Liver (tissue), 9 donors: Measurements from ENCODE around the gene GPANK1. TPM values are rescaled to one million over a fixed set of nuclear protein-coding genes. Genes with fewer than 3 reads are reported as not detected.
A peak's percentile ranks its signal among the peaks of the same experiment; 100 is the strongest.

ENCODE experiments used
- DNase-seq: peaks from one replicate; pipeline ENCODE4 v3.0.0-alpha.2; 2017; ENCODE audit warnings: low spot score
- H3K27ac ChIP-seq, 2 donors: one replicate each; pipeline ENCODE4 v1.7.0; 2013; ENCODE audit warnings: inconsistent platforms in 2 of 2, low read length in 2 of 2, control low read depth in 1 of 2, low read depth in 1 of 2, mild to moderate bottlenecking in 1 of 2
- H3K27me3 ChIP-seq, 4 donors: one replicate each; pipeline versions ENCODE4 v1.6.1 to v1.7.0; 2013; ENCODE audit warnings: low read length in 3 of 4, inconsistent platforms in 1 of 4, mild to moderate bottlenecking in 1 of 4, moderate library complexity in 1 of 4; ENCODE audit not compliant: control insufficient read depth in 4 of 4, insufficient read depth in 4 of 4
- H3K36me3 ChIP-seq, 4 donors: one replicate each; pipeline versions ENCODE4 v1.6.1 to v1.7.0; 2013; ENCODE audit warnings: low read length in 3 of 4, mild to moderate bottlenecking in 3 of 4, low read depth in 1 of 4, moderate library complexity in 1 of 4; ENCODE audit not compliant: control insufficient read depth in 4 of 4, insufficient read depth in 3 of 4
- H3K4me1 ChIP-seq, 4 donors: one replicate each; pipeline versions ENCODE4 v1.6.1 to v1.7.0; 2013; ENCODE audit warnings: low read length in 3 of 4, mild to moderate bottlenecking in 3 of 4, moderate library complexity in 1 of 4; ENCODE audit not compliant: control insufficient read depth in 4 of 4, insufficient read depth in 4 of 4
- H3K4me3 ChIP-seq, 3 donors: one replicate each; pipeline versions ENCODE4 v1.6.1 to v1.7.0; 2013; ENCODE audit warnings: low read length in 3 of 3, control low read depth in 1 of 3, low read depth in 1 of 3, mild to moderate bottlenecking in 1 of 3
- H3K9ac ChIP-seq, 2 donors: one replicate each; pipeline ENCODE4 v1.7.0; 2013; ENCODE audit warnings: low read length in 2 of 2, mild to moderate bottlenecking in 2 of 2, moderate library complexity in 2 of 2, control low read depth in 1 of 2, low read depth in 1 of 2
- H3K9me3 ChIP-seq, 4 donors: one replicate each; pipeline versions ENCODE4 v1.6.1 to v1.7.0; 2013; ENCODE audit warnings: low read length in 3 of 4; ENCODE audit not compliant: control insufficient read depth in 4 of 4
- EGR1 ChIP-seq, 2 donors: IDR thresholded peaks; 2 replicates each; pipeline ENCODE4 v1.6.1; 2016 to 2018; ENCODE audit warnings: antibody characterized with exemption in 2 of 2, low read depth in 2 of 2
- FOXA1 ChIP-seq: IDR thresholded peaks from 2 replicates; pipeline ENCODE4 v1.6.1; 2016; ENCODE audit warnings: antibody characterized with exemption
- FOXA2 ChIP-seq: IDR thresholded peaks from 2 replicates; pipeline ENCODE4 v1.6.1; 2016; ENCODE audit warnings: antibody characterized with exemption
- GABPA ChIP-seq, 2 donors: IDR thresholded peaks in 1 of 2; conservative IDR thresholded peaks in 1 of 2; 2 replicates each; pipeline ENCODE4 v1.6.1; 2016; ENCODE audit warnings: antibody characterized with exemption in 2 of 2, mild to moderate bottlenecking in 1 of 2, moderate library complexity in 1 of 2
- HNF4A ChIP-seq, 2 donors: conservative IDR thresholded peaks; 2 replicates each; pipeline ENCODE4 v1.6.1; 2016; ENCODE audit warnings: antibody characterized with exemption in 2 of 2, mild to moderate bottlenecking in 2 of 2
- HNF4G ChIP-seq: IDR thresholded peaks from 2 replicates; pipeline ENCODE4 v1.6.1; 2016; ENCODE audit warnings: antibody characterized with exemption
- JUND ChIP-seq, 2 donors: IDR thresholded peaks; 2 replicates each; pipeline ENCODE4 v1.6.1; 2016; ENCODE audit warnings: antibody characterized with exemption in 2 of 2
- NR2F2 ChIP-seq: IDR thresholded peaks from 2 replicates; pipeline ENCODE4 v1.6.1; 2016; ENCODE audit warnings: antibody characterized with exemption
- RAD21 ChIP-seq, 2 donors: IDR thresholded peaks; 2 replicates each; pipeline ENCODE4 v1.6.1; 2016; ENCODE audit warnings: antibody characterized with exemption in 2 of 2, mild to moderate bottlenecking in 2 of 2
- RXRA ChIP-seq, 2 donors: IDR thresholded peaks; 2 replicates each; pipeline ENCODE4 v1.6.1; 2017 to 2018; ENCODE audit warnings: antibody characterized with exemption in 2 of 2, mild to moderate bottlenecking in 1 of 2
- SP1 ChIP-seq: IDR thresholded peaks from 2 replicates; pipeline ENCODE4 v1.6.1; 2018; ENCODE audit warnings: antibody characterized with exemption, mild to moderate bottlenecking
- TAF1 ChIP-seq: conservative IDR thresholded peaks from 2 replicates; pipeline ENCODE4 v1.6.1; 2016; ENCODE audit warnings: antibody characterized with exemption, mild to moderate bottlenecking
- YY1 ChIP-seq: IDR thresholded peaks from 2 replicates; pipeline ENCODE4 v1.6.1; 2016; ENCODE audit warnings: antibody characterized with exemption, mild to moderate bottlenecking
- WGBS: extraction: QIAGEN DNeasy Blood & Tissue Kit; methylation state at CpG from one replicate; pipeline ENCODE4 v1.1.7; 2013; 5-methylcytosine and 5-hydroxymethylcytosine counted together
- polyA plus RNA-seq, 2 donors: library from polyadenylated mRNA; stranded (reverse) in 1 of 2; unstranded in 1 of 2; fragments of 200-250 nt in 1 of 2; fragments of >200 nt in 1 of 2; fragmentation: Nextera tagmentation in 1 of 2; extraction: Ambion mirVana in 1 of 2; gene quantifications; one replicate each; pipeline versions ENCODE4 v1.2.1 to v1.2.3, GENCODE V29; 2013 to 2015
- total RNA-seq, 2 donors: library from RNA; depleted of rRNA; stranded (reverse); fragments of >200 nt; gene quantifications; one replicate each; pipeline ENCODE4 v1.2.3, GENCODE V29; 2014
- TF ChIP-seq, protein P1 (sequence below): IDR thresholded peaks from 2 replicates; pipeline ENCODE4 v1.6.1; 2016; ENCODE audit warnings: antibody characterized with exemption, mild to moderate bottlenecking
- TF ChIP-seq, protein P2 (sequence below): IDR thresholded peaks from 2 replicates; pipeline ENCODE4 v1.6.1; 2016; ENCODE audit warnings: antibody characterized with exemption
- TF ChIP-seq, protein P3 (sequence below): fragments of 150-350 bp; IDR thresholded peaks from 2 replicates; pipeline ENCODE4 v1.5.1; 2017; ENCODE audit warnings: improper control_type of control experiment, low read depth, low read length; ENCODE audit not compliant: missing input control
- TF ChIP-seq, protein P4 (sequence below): IDR thresholded peaks from 2 replicates; pipeline ENCODE4 v1.6.1; 2016; ENCODE audit warnings: antibody characterized with exemption
- TF ChIP-seq, protein P5 (sequence below): IDR thresholded peaks from 2 replicates; pipeline ENCODE4 v1.6.1; 2016; ENCODE audit warnings: antibody characterized with exemption
- donor health status: healthy.
- donor health status: healthy.
- donor health status: healthy.
- donor health status: healthy.
- donor health status: healthy.

Gene GPANK1
- total and polyA plus RNA-seq, 4 donors, result 7.6 to 13.9 (median 11.2) TPM

DNA sequence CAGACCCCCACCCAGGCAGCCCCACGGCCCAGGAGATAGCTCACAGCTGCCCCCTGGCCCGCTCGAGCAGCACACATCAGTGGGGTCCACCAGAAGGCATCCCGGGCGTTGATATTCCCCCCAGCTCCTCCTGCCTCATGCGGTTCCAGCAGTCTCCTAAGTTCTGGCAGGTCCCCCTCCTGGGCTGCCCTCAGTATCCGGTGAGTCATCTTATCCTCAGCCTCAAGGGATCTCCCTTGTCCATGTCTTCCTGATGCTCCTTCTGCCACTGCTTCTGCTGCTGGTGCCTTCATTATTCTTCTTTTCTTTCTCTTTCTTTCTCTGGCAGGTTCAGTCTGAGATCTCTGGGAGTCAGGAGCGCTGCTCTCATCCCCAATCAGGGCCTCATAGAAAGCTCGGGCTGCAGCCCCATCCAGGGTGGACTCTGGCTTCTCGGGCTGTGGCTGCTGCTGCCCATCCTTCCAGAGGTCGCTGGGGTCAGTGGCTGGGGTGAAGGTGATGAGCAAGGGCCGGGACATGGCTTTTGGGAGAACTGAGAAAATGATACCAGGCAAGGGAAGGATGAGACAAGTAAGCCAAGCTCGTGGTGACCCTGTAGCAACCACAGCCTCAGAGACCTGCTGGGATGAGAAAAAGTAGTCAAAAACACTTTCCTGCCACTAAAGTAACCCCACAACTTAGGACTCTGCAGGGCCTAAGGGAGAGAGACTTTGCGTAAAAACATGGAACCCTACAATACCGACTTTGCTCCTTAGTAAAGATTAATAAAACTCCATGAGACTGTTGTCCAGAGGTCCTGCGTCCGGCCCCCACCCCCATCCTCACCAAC, 622 bp downstream of the GPANK1 start:
- Histone ChIP-seq H3K27me3 (no peaks in the 10 kb centered on the region), H3K9me3 (no peaks in the 10 kb centered on the region), H3K36me3 (peaks cover 2 to 23% (median 20%) of the 10 kb centered on the region in 4 donors), H3K27ac (peak overlapping the region; percentile 94 to 96), H3K9ac (peak overlapping the region; percentile 71 to 94), H3K4me3 (peak overlapping the region; percentile 86 to 87 (median 87)), H3K4me1 (peaks cover 12 to 57% (median 43%) of the 10 kb centered on the region in 4 donors)
- DNase-seq, result peak; percentile 48
- WGBS, result 26% methylated on average over 17 of the region's 17 CpGs
- TF ChIP-seq YY1 (no peak), HNF4G (no peak), RXRA (IDR thresholded peaks at IDR 0.05) (peak in 1 of 2 donors; percentile 11), JUND (IDR thresholded peaks at IDR 0.05) (peak; percentile 53 to 63), EGR1 (IDR thresholded peaks at IDR 0.05; ENCODE audit: low read depth in 2 of 2) (no peak), FOXA2 (no peak), RAD21 (IDR thresholded peaks at IDR 0.05) (no peak), NR2F2 (peak; percentile 37), SP1 (no peak), FOXA1 (no peak), GABPA (IDR thresholded peaks at IDR 0.05 in 1 of 2, conservative IDR thresholded peaks at IDR 0.05 in 1 of 2) (no peak), HNF4A (conservative IDR thresholded peaks at IDR 0.05) (peak; percentile 35 to 52), TAF1 (no peak)
- TF ChIP-seq, protein P1, sequence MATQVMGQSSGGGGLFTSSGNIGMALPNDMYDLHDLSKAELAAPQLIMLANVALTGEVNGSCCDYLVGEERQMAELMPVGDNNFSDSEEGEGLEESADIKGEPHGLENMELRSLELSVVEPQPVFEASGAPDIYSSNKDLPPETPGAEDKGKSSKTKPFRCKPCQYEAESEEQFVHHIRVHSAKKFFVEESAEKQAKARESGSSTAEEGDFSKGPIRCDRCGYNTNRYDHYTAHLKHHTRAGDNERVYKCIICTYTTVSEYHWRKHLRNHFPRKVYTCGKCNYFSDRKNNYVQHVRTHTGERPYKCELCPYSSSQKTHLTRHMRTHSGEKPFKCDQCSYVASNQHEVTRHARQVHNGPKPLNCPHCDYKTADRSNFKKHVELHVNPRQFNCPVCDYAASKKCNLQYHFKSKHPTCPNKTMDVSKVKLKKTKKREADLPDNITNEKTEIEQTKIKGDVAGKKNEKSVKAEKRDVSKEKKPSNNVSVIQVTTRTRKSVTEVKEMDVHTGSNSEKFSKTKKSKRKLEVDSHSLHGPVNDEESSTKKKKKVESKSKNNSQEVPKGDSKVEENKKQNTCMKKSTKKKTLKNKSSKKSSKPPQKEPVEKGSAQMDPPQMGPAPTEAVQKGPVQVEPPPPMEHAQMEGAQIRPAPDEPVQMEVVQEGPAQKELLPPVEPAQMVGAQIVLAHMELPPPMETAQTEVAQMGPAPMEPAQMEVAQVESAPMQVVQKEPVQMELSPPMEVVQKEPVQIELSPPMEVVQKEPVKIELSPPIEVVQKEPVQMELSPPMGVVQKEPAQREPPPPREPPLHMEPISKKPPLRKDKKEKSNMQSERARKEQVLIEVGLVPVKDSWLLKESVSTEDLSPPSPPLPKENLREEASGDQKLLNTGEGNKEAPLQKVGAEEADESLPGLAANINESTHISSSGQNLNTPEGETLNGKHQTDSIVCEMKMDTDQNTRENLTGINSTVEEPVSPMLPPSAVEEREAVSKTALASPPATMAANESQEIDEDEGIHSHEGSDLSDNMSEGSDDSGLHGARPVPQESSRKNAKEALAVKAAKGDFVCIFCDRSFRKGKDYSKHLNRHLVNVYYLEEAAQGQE, result no peak
- TF ChIP-seq, protein P2, sequence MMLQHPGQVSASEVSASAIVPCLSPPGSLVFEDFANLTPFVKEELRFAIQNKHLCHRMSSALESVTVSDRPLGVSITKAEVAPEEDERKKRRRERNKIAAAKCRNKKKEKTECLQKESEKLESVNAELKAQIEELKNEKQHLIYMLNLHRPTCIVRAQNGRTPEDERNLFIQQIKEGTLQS, result no peak
- TF ChIP-seq, protein P3, sequence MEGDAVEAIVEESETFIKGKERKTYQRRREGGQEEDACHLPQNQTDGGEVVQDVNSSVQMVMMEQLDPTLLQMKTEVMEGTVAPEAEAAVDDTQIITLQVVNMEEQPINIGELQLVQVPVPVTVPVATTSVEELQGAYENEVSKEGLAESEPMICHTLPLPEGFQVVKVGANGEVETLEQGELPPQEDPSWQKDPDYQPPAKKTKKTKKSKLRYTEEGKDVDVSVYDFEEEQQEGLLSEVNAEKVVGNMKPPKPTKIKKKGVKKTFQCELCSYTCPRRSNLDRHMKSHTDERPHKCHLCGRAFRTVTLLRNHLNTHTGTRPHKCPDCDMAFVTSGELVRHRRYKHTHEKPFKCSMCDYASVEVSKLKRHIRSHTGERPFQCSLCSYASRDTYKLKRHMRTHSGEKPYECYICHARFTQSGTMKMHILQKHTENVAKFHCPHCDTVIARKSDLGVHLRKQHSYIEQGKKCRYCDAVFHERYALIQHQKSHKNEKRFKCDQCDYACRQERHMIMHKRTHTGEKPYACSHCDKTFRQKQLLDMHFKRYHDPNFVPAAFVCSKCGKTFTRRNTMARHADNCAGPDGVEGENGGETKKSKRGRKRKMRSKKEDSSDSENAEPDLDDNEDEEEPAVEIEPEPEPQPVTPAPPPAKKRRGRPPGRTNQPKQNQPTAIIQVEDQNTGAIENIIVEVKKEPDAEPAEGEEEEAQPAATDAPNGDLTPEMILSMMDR, result no peak
- TF ChIP-seq, protein P4, sequence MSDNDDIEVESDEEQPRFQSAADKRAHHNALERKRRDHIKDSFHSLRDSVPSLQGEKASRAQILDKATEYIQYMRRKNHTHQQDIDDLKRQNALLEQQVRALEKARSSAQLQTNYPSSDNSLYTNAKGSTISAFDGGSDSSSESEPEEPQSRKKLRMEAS, result no peak
- TF ChIP-seq, protein P5, sequence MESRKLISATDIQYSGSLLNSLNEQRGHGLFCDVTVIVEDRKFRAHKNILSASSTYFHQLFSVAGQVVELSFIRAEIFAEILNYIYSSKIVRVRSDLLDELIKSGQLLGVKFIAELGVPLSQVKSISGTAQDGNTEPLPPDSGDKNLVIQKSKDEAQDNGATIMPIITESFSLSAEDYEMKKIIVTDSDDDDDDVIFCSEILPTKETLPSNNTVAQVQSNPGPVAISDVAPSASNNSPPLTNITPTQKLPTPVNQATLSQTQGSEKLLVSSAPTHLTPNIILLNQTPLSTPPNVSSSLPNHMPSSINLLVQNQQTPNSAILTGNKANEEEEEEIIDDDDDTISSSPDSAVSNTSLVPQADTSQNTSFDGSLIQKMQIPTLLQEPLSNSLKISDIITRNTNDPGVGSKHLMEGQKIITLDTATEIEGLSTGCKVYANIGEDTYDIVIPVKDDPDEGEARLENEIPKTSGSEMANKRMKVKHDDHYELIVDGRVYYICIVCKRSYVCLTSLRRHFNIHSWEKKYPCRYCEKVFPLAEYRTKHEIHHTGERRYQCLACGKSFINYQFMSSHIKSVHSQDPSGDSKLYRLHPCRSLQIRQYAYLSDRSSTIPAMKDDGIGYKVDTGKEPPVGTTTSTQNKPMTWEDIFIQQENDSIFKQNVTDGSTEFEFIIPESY, result no peak
